ENCODE data around the gene KCNK4.
A peak's percentile ranks its signal among the peaks of the same experiment; 100 is the strongest.

Gene KCNK4

GRCh38 chr11:64269540-64270220 is 21.4 kb upstream of the KCNK4 start:
- peak; percentile 99 for DNase-seq

GRCh38 chr11:64275031-64275800 is 15.9 kb upstream of the KCNK4 start:
- no peak for DNase-seq

GRCh38 chr11:64275841-64276240 is 15.3 kb upstream of the KCNK4 start:
- no peak for DNase-seq

- DNase-seq = no peak
These were observed 14.3 kb upstream of the KCNK4 start for GRCh38 chr11:64276653-64277431.

DNA sequence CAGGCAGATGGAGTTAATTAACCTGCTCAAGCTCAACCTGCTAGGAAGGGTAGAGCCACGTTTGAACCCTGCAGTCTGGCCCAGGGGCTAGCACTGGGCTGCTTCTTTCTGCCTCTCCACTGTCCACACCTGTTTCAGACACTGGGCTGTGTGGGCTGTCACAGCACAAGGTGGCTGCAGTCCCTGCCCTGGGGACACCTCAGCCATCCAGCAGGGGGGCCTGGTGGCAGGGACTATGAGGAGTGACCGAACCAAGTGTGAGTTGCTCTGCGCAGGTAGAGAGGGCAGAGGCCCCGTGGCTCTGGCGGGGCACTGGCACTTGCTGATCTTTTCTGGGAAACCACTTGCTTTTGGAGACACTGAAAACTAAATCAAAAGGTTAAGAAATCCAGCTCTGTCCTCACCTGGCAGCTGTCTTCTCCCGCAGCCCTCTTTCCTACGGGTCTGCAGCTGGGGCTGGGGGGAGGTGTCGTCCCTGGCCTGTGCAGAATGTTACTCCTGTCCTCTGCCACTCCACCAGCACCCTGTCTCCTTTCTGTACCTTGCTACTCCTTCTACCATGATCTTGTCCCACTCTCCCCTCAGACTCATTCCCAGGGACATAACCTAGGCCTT is 12.4 kb upstream of the KCNK4 start:
- no peak for DNase-seq

GRCh38 chr11:64281957-64282770 is 8.9 kb upstream of the KCNK4 start:
- DNase-seq = no peak

GRCh38 chr11:64283092-64283491 is 8.0 kb upstream of the KCNK4 start:
- DNase-seq = no peak

- DNase-seq = peak; percentile 91
These were observed 6.8 kb upstream of the KCNK4 start, which contains the start of gene BAD for GRCh38 chr11:64284048-64284961. BAD (minus strand) TSS chr11:64284665; CDS start chr11:64284368, 297 bp downstream.

DNA sequence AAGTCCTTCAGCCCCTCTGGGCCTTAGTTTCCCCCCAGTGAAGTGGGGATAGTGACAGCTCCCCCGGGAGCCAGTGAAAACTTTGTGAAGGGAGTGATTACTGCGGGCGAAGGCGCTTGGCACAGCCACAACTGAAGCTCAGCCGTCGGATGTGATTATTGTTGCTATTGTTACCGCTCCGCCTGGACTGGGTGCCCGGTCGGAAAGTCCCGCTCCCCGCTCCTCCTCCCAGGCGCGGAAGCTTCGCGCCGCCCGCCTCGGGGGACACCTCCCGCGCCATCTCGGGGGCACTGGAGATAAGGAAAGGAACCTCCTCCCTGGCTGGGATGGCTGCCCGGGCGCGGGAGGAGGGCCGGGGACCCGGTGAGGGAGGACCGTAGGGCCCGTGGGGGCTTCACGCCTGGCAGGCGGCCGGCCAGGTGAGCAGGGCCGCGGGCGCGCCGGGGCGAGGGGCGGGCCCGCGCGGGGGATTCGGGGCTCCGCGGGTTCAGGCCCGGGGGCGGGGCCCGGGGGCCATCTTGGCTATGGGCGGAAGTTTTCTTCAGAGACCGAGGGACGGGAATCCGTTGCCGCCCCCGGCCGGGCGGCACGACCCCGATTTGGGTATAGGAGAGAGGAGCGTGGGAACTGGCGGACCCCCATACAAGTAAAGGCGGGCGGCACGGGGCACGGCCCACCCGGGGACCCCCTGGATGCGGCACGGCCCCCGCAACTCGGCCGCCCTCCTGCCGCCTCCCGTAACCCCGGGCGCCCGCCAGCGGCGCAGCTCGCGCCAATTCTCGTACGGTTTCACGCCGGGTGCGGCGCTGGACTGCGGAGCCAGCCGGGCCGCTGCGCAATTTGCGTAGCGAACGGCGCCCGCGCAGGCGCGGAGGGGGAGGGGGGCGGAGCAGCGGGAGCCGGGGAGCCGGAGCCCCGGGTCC is 5.9 kb upstream of the KCNK4 start, which contains the start of gene GPR137:
GPR137 (plus strand) TSS at position 887 of the 923 bp plus-strand sequence. CDS start 677 bp downstream, outside the sequence.
- DNase-seq = peak; percentile 93

GRCh38 chr11:64285885-64286800 is 5.0 kb upstream of the KCNK4 start:
- DNase-seq = no peak

DNA sequence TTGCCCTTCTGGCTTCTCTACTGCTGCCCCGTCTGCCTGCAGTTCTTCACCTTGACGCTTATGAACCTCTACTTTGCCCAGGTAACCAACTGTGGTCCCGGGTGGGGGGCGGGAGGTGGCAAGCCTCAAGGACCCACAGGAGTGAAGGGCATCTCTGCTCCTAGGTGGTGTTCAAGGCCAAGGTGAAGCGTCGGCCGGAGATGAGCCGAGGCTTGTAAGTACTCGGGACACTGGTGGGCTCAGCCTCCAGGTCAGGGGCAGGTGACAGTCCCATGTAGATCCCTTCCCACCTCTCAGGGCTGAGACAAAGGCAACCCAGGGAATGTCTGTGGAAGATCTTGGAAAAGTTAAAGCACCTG is 4.3 kb upstream of the KCNK4 start:
- DNase-seq = no peak

- DNase-seq = no peak
These were observed 3.3 kb upstream of the KCNK4 start for GRCh38 chr11:64287676-64288352.

GRCh38 chr11:64288353-64288750 is 2.8 kb upstream of the KCNK4 start:
- DNase-seq = no peak

GRCh38 chr11:64289002-64289564 is 2.0 kb upstream of the KCNK4 start:
- no peak for DNase-seq

DNA sequence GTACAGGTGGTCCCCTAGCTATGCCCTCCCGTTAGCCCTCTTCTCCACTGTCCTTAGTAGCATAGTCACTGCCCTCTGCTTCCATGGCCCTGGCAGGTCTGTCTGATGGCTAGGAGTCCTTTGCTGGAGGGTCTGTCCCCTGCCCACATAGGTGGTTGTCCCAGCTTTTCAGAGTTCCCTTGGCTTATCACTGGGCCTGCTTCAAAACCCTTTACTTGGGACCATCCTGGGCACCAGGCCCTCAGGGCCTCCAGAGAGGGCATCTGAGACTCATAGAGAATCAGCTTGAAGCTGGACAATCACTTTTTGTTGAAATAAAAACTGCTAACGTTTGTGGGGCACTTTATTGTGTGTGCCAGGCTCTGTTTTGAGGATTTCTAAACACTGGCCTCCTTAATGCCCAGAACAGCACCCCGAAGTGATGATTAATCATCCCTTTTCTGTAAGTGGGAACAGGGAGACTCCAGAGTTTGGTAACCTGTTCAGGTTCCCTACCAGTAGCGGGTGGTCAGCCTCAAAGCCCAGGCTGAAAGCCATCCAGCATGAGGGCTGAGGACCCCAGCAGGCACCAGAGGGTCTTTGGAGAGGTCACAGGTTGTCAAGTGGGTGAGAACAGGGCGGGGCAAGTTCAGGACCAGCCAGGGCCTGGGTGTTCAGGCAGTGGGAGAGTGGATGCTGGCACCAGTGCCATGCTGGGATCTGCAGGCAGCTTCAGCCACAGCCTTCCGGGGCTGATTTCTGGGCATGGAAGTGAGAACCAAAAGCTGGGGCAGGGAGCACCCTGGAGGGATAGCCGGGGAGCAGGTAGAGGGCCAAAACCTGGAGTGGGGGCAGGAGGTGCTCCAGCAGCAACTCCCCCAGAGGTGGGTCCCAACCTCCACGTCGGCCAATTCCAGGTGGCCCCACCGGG is 495 bp upstream of the KCNK4 start:
- DNase-seq = no peak

GRCh38 chr11:64291752-64292459 is 804 bp downstream of the KCNK4 start:
- DNase-seq = peak; percentile 39

Data from activated naive CD4-positive, alpha-beta T cell treated with anti-CD3 and anti-CD28 coated beads, Interleukin-2, amount 50 U/mL, for 16 hours (primary cell).